ENCODE measurements around the gene PRKAR2B. TPM values are rescaled to one million over a fixed set of nuclear protein-coding genes. Genes with fewer than 3 reads are reported as not detected.
"Not testable (repeated sequence)": the region's sequence is repeated elsewhere in the genome, so short reads cannot be mapped to it uniquely, and the experiment has no call there.

The PRKAR2B gene
- polyA plus RNA-seq, 3 donors = 2.5 to 5.6 (median 3.5) TPM

DNA sequence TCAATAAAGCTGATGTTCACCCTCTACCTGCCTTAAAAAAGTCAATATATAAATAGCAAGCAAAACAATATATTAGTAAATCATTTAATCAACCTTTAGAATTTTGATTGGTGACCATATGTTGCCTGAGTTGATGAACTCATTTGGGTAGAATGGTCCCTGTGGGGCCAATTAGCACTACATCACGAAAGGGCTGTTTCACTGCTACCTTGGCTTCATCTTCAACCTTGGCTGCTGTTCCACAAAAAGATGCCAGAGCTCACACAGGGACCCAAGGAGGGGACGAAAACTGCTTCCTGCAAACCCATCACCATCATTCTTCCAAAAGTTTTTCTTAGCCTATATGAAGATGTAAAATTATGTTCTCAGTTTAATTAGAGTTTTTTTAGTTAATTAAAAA, 88.9 kb downstream of the PRKAR2B start:
- H3K36me3 Mint-ChIP-seq = peaks cover 10 to 11% of the 10 kb centered on the region in 2 donors
- 100% methylated on average over 1 of the region's 2 CpGs for WGBS (ENCODE audit: insufficient coverage)
- H3K4me1 ChIP-seq (ENCODE audit: control insufficient read depth in 1 of 2, insufficient read depth in 2 of 2, low read length in 2 of 2) = no peaks in the 10 kb centered on the region
- H3K4me1 Mint-ChIP-seq = no peaks in the 10 kb centered on the region
- no peak overlapping the region for H3K9ac ChIP-seq (ENCODE audit: insufficient read depth, low read length, poor library complexity, severe bottlenecking)
- H3K27ac Mint-ChIP-seq = no peak overlapping the region
- TF ChIP-seq, protein P1, sequence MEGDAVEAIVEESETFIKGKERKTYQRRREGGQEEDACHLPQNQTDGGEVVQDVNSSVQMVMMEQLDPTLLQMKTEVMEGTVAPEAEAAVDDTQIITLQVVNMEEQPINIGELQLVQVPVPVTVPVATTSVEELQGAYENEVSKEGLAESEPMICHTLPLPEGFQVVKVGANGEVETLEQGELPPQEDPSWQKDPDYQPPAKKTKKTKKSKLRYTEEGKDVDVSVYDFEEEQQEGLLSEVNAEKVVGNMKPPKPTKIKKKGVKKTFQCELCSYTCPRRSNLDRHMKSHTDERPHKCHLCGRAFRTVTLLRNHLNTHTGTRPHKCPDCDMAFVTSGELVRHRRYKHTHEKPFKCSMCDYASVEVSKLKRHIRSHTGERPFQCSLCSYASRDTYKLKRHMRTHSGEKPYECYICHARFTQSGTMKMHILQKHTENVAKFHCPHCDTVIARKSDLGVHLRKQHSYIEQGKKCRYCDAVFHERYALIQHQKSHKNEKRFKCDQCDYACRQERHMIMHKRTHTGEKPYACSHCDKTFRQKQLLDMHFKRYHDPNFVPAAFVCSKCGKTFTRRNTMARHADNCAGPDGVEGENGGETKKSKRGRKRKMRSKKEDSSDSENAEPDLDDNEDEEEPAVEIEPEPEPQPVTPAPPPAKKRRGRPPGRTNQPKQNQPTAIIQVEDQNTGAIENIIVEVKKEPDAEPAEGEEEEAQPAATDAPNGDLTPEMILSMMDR (IDR thresholded peaks at IDR 0.05) = no peak
- no peaks in the 10 kb centered on the region for H3K27me3 ChIP-seq (ENCODE audit: control insufficient read depth in 2 of 2, insufficient read depth in 2 of 2, low read length in 2 of 2)
- H2AFZ ChIP-seq (ENCODE audit: insufficient read depth, low read depth, low read length, poor library complexity, severe bottlenecking) = no peak overlapping the region
- H3K27me3 Mint-ChIP-seq (ENCODE audit: low read depth in 3 of 3) = no peaks in the 10 kb centered on the region
- H3K79me2 ChIP-seq (ENCODE audit: insufficient read depth, low read length) = no peaks in the 10 kb centered on the region
- H3K27ac ChIP-seq (ENCODE audit: low read depth in 1 of 2, low read length in 2 of 2) = no peak overlapping the region
- H3K4me2 ChIP-seq (replicated peaks; ENCODE audit: extremely low read depth, low read length, poor library complexity, severe bottlenecking) = no peak overlapping the region
- H4K20me1 ChIP-seq (ENCODE audit: insufficient read depth, low read length) = no peaks in the 10 kb centered on the region
- H3K9me3 ChIP-seq (replicated peaks in 1 of 2; ENCODE audit: control insufficient read depth in 1 of 2, insufficient read depth in 1 of 2, low read length in 2 of 2) = no peaks in the 10 kb centered on the region
- H3K9me3 Mint-ChIP-seq = peaks cover 0 to 2% (median 0%) of the 10 kb centered on the region in 7 donors
- peaks cover 0 to 4% of the 10 kb centered on the region in 2 donors for H3K36me3 ChIP-seq (replicated peaks in 1 of 2; ENCODE audit: control insufficient read depth in 1 of 2, insufficient read depth in 2 of 2, low read length in 2 of 2)
- no peak for DNase-seq
- intact Hi-C loops (cut with micrococcal nuclease) = no loop called here
- no peak overlapping the region for H3K4me3 Mint-ChIP-seq
- H3K4me3 ChIP-seq (replicated peaks in 1 of 3; ENCODE audit: low read depth in 2 of 3, low read length in 3 of 3) = no peak overlapping the region

DNA sequence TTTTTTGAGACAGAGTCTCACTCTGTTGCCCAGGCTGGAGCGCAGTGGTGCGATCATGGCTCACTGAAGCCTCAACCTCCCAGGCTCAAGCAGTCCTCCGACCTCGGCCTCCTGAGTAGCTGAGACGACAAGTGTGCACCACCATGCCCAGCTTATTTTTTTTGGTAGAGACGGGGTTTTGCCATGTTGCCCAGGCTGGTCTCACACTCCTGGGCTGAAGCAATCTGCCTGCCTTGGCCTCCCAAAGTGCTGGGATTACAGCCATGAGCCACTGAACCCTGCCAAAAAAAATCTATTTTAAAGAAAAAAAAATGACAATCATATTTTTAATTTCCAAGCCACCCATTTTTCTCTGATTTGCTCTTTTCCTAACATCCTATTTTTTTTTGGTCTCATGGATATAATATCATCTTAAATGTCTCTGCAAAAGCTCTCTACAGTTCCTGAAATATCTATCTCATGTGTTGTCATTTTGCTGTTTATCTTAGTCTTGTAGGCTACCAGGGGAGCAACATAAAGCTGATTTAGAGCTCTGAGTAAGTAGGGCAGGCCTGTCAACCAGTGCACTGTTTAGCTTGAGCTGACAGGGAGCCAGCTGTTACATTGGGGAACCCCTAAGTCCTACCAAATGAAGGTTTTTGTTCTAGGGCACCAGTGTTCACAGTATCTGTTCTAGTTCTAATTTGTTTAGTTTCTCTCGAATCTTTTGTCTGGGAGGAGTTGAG, 94.4 kb downstream of the PRKAR2B start:
- Histone ChIP-seq H3K27ac (ENCODE audit: low read depth in 1 of 2, low read length in 2 of 2) (no peak overlapping the region), H3K36me3 (replicated peaks in 1 of 2; ENCODE audit: control insufficient read depth in 1 of 2, insufficient read depth in 2 of 2, low read length in 2 of 2) (no peaks in the 10 kb centered on the region), H3K4me2 (replicated peaks; ENCODE audit: extremely low read depth, low read length, poor library complexity, severe bottlenecking) (no peak overlapping the region), H3K4me3 (replicated peaks in 1 of 3; ENCODE audit: low read depth in 2 of 3, low read length in 3 of 3) (no peak overlapping the region), H3K4me1 (ENCODE audit: control insufficient read depth in 1 of 2, insufficient read depth in 2 of 2, low read length in 2 of 2) (no peaks in the 10 kb centered on the region), H3K79me2 (ENCODE audit: insufficient read depth, low read length) (no peaks in the 10 kb centered on the region), H2AFZ (ENCODE audit: insufficient read depth, low read depth, low read length, poor library complexity, severe bottlenecking) (no peak overlapping the region), H4K20me1 (ENCODE audit: insufficient read depth, low read length) (no peaks in the 10 kb centered on the region), H3K9ac (ENCODE audit: insufficient read depth, low read length, poor library complexity, severe bottlenecking) (no peak overlapping the region), H3K27me3 (ENCODE audit: control insufficient read depth in 2 of 2, insufficient read depth in 2 of 2, low read length in 2 of 2) (no peaks in the 10 kb centered on the region), H3K9me3 (replicated peaks in 1 of 2; ENCODE audit: control insufficient read depth in 1 of 2, insufficient read depth in 1 of 2, low read length in 2 of 2) (no peaks in the 10 kb centered on the region)
- intact Hi-C loops (cut with micrococcal nuclease) = no loop called here
- Mint-ChIP-seq H3K4me1 (no peaks in the 10 kb centered on the region), H3K27ac (peak overlapping the region in 1 of 7 donors; percentile 16), H3K9me3 (no peaks in the 10 kb centered on the region), H3K27me3 (ENCODE audit: low read depth in 3 of 3) (no peaks in the 10 kb centered on the region), H3K4me3 (no peak overlapping the region), H3K36me3 (peaks cover 3 to 7% of the 10 kb centered on the region in 2 donors)
- WGBS (ENCODE audit: insufficient coverage) = 93% methylated on average over 7 of the region's 7 CpGs
- DNase-seq = no peak
- TF ChIP-seq, protein P1 (IDR thresholded peaks at IDR 0.05) = no peak

DNA sequence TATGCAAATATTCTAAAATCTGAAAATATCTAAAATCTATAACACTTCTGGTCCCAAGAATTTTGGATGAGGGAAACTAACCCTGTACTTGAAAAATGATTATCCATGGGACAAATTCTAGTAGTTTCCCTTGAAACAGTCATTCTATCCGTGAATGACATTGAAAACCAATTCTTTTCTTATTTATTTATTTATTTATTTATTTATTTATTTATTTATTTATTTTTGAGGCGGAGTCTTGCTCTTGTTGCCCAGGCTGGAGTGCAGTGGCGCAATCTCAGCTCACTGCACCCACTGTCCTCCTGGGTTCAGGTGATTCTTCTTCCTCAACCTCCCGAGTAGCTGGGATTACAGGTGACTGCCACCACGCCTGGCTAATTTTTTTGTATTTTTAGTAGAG, 99.4 kb downstream of the PRKAR2B start:
- H3K27me3 Mint-ChIP-seq (ENCODE audit: low read depth in 3 of 3); DNase-seq; H3K4me1 ChIP-seq (ENCODE audit: control insufficient read depth in 1 of 2, insufficient read depth in 2 of 2, low read length in 2 of 2); H3K4me3 ChIP-seq (replicated peaks in 1 of 3; ENCODE audit: low read depth in 2 of 3, low read length in 3 of 3); H3K4me2 ChIP-seq (replicated peaks; ENCODE audit: extremely low read depth, low read length, poor library complexity, severe bottlenecking); H4K20me1 ChIP-seq (ENCODE audit: insufficient read depth, low read length); H3K27me3 ChIP-seq (ENCODE audit: control insufficient read depth in 2 of 2, insufficient read depth in 2 of 2, low read length in 2 of 2); H3K27ac ChIP-seq (ENCODE audit: low read depth in 1 of 2, low read length in 2 of 2); H3K4me1 Mint-ChIP-seq; H3K9me3 Mint-ChIP-seq; H2AFZ ChIP-seq (ENCODE audit: insufficient read depth, low read depth, low read length, poor library complexity, severe bottlenecking); H3K36me3 Mint-ChIP-seq; H3K9me3 ChIP-seq (replicated peaks in 1 of 2; ENCODE audit: control insufficient read depth in 1 of 2, insufficient read depth in 1 of 2, low read length in 2 of 2); H3K4me3 Mint-ChIP-seq; H3K79me2 ChIP-seq (ENCODE audit: insufficient read depth, low read length); intact Hi-C loops (cut with micrococcal nuclease); H3K36me3 ChIP-seq (replicated peaks in 1 of 2; ENCODE audit: control insufficient read depth in 1 of 2, insufficient read depth in 2 of 2, low read length in 2 of 2); H3K9ac ChIP-seq (ENCODE audit: insufficient read depth, low read length, poor library complexity, severe bottlenecking): not testable (repeated sequence)
- H3K27ac Mint-ChIP-seq = peak overlapping the region in 2 of 7 donors; percentile 5 to 58
- WGBS (ENCODE audit: insufficient coverage) = 100% methylated on average over 1 of the region's 5 CpGs

All from CD14-positive monocyte (primary cell).